MG63 (cell line): Measurements from ENCODE around the gene PPDPF. TPM values are rescaled to one million over a fixed set of nuclear protein-coding genes. Genes with fewer than 3 reads are reported as not detected.

ENCODE experiments used
- DNase-seq: peaks from one replicate; pipeline ENCODE4 v3.0.0-alpha.2; 2020
- H3K27me3 ChIP-seq: fragments of 250-450 bp; sonication (Bioruptor Pico); 2 replicates; pipeline ENCODE4 v1.5.1; 2020; ENCODE audit warnings: mild to moderate bottlenecking, moderate library complexity
- H3K36me3 ChIP-seq: fragments of 250-450 bp; sonication (Bioruptor Pico); 2 replicates; pipeline ENCODE4 v1.5.1; 2020; ENCODE audit warnings: mild to moderate bottlenecking, moderate library complexity
- H3K4me3 ChIP-seq: fragments of 250-450 bp; sonication (Bioruptor Pico); 2 replicates; pipeline ENCODE4 v1.5.1; 2020; ENCODE audit warnings: mild to moderate bottlenecking, moderate library complexity
- H3K9me3 ChIP-seq: fragments of 250-450 bp; sonication (Bioruptor Pico); 2 replicates; pipeline ENCODE4 v1.5.1; 2020; ENCODE audit warnings: mild to moderate bottlenecking, moderate library complexity
- total RNA-seq: library from RNA; depleted of rRNA; stranded (reverse); fragments of >200 nt; shearing (Covaris generic); gene quantifications from 2 replicates; pipeline ENCODE4 v1.2.3, GENCODE V29; 2014; ENCODE audit warnings: low replicate concordance

The PPDPF gene
- total RNA-seq, 1 experiment from 2014 or later, result 21.4 TPM

GRCh38 chr20:63525185-63525584, 4.6 kb downstream of the PPDPF start:
- DNase-seq, result no peak
- H3K4me3 ChIP-seq, result no peak overlapping the region
- no peaks in the 10 kb centered on the region for H3K27me3 ChIP-seq
- no peaks in the 10 kb centered on the region for H3K9me3 ChIP-seq
- peaks cover 25% of the 10 kb centered on the region for H3K36me3 ChIP-seq

- DNase-seq, result no peak
- H3K36me3 ChIP-seq, result peaks cover 25% of the 10 kb centered on the region
- no peaks in the 10 kb centered on the region for H3K9me3 ChIP-seq
- no peaks in the 10 kb centered on the region for H3K27me3 ChIP-seq
- H3K4me3 ChIP-seq, result no peak overlapping the region
These were observed 5.4 kb downstream of the PPDPF start for GRCh38 chr20:63525971-63526370.

- no peak overlapping the region for H3K4me3 ChIP-seq
- no peaks in the 10 kb centered on the region for H3K27me3 ChIP-seq
- DNase-seq, result no peak
- peaks cover 16% of the 10 kb centered on the region for H3K36me3 ChIP-seq
- no peaks in the 10 kb centered on the region for H3K9me3 ChIP-seq
These were observed 6.6 kb downstream of the PPDPF start for GRCh38 chr20:63527184-63527583.

- Histone ChIP-seq H3K27me3 (no peaks in the 10 kb centered on the region), H3K9me3 (no peaks in the 10 kb centered on the region), H3K4me3 (no peak overlapping the region), H3K36me3 (no peaks in the 10 kb centered on the region)
- no peak for DNase-seq
These were observed 8.8 kb downstream of the PPDPF start for GRCh38 chr20:63529180-63529860.

GRCh38 chr20:63529861-63530787, 9.6 kb downstream of the PPDPF start:
- Histone ChIP-seq H3K27me3 (no peaks in the 10 kb centered on the region), H3K4me3 (no peak overlapping the region), H3K36me3 (no peaks in the 10 kb centered on the region), H3K9me3 (no peaks in the 10 kb centered on the region)
- DNase-seq, result no peak

GRCh38 chr20:63530788-63531160, 10.2 kb downstream of the PPDPF start:
- Histone ChIP-seq H3K9me3 (no peaks in the 10 kb centered on the region), H3K27me3 (no peaks in the 10 kb centered on the region), H3K4me3 (no peak overlapping the region), H3K36me3 (no peaks in the 10 kb centered on the region)
- DNase-seq, result no peak

- no peaks in the 10 kb centered on the region for H3K36me3 ChIP-seq
- H3K9me3 ChIP-seq, result no peaks in the 10 kb centered on the region
- H3K4me3 ChIP-seq, result no peak overlapping the region
- H3K27me3 ChIP-seq, result no peaks in the 10 kb centered on the region
- DNase-seq, result no peak
These were observed 11.3 kb downstream of the PPDPF start for GRCh38 chr20:63531686-63532448.

- H3K27me3 ChIP-seq, result no peaks in the 10 kb centered on the region
- H3K4me3 ChIP-seq, result no peak overlapping the region
- no peak for DNase-seq
- H3K9me3 ChIP-seq, result no peaks in the 10 kb centered on the region
- no peaks in the 10 kb centered on the region for H3K36me3 ChIP-seq
These were observed 11.9 kb downstream of the PPDPF start for GRCh38 chr20:63532449-63532971.

GRCh38 chr20:63533388-63533787, 12.8 kb downstream of the PPDPF start:
- DNase-seq, result no peak
- no peaks in the 10 kb centered on the region for H3K9me3 ChIP-seq
- no peak overlapping the region for H3K4me3 ChIP-seq
- H3K36me3 ChIP-seq, result no peaks in the 10 kb centered on the region
- no peaks in the 10 kb centered on the region for H3K27me3 ChIP-seq

- H3K27me3 ChIP-seq, result no peaks in the 10 kb centered on the region
- H3K9me3 ChIP-seq, result no peaks in the 10 kb centered on the region
- H3K4me3 ChIP-seq, result no peak overlapping the region
- no peaks in the 10 kb centered on the region for H3K36me3 ChIP-seq
- no peak for DNase-seq
These were observed 13.4 kb downstream of the PPDPF start for GRCh38 chr20:63533871-63534393.

GRCh38 chr20:63534427-63534830, 13.9 kb downstream of the PPDPF start:
- Histone ChIP-seq H3K9me3 (no peaks in the 10 kb centered on the region), H3K27me3 (no peaks in the 10 kb centered on the region), H3K4me3 (no peak overlapping the region), H3K36me3 (no peaks in the 10 kb centered on the region)
- no peak for DNase-seq

GRCh38 chr20:63534831-63535651, 14.5 kb downstream of the PPDPF start:
- DNase-seq, result no peak
- H3K36me3 ChIP-seq, result no peaks in the 10 kb centered on the region

GRCh38 chr20:63536241-63536977, 15.8 kb downstream of the PPDPF start:
- DNase-seq, result peak; percentile 92
- no peaks in the 10 kb centered on the region for H3K36me3 ChIP-seq
- no peaks in the 10 kb centered on the region for H3K27me3 ChIP-seq
- H3K9me3 ChIP-seq, result no peaks in the 10 kb centered on the region
- no peak overlapping the region for H3K4me3 ChIP-seq

More at GRCh38 chr20:63534831-63535651, 14.5 kb downstream of the PPDPF start:
- no peak overlapping the region for H3K4me3 ChIP-seq
- no peaks in the 10 kb centered on the region for H3K27me3 ChIP-seq
- H3K9me3 ChIP-seq, result no peaks in the 10 kb centered on the region

- no peaks in the 10 kb centered on the region for H3K36me3 ChIP-seq
- DNase-seq, result peak; percentile 39
- H3K9me3 ChIP-seq, result no peaks in the 10 kb centered on the region
- H3K27me3 ChIP-seq, result no peaks in the 10 kb centered on the region
- peak within 1 kb of the TSS; percentile 36 for H3K4me3 ChIP-seq
These were observed 16.5 kb downstream of the PPDPF start, which contains the start of gene PTK6 for GRCh38 chr20:63536997-63537524. Gene PTK6 (minus strand): TSS chr20:63537376. CDS start chr20:63537314, 62 bp downstream.
